Measurements from ENCODE around the gene HOOK2.
"Not testable (repeated sequence)": the region's sequence is repeated elsewhere in the genome, so short reads cannot be mapped to it uniquely, and the experiment has no call there.

Gene HOOK2

DNA sequence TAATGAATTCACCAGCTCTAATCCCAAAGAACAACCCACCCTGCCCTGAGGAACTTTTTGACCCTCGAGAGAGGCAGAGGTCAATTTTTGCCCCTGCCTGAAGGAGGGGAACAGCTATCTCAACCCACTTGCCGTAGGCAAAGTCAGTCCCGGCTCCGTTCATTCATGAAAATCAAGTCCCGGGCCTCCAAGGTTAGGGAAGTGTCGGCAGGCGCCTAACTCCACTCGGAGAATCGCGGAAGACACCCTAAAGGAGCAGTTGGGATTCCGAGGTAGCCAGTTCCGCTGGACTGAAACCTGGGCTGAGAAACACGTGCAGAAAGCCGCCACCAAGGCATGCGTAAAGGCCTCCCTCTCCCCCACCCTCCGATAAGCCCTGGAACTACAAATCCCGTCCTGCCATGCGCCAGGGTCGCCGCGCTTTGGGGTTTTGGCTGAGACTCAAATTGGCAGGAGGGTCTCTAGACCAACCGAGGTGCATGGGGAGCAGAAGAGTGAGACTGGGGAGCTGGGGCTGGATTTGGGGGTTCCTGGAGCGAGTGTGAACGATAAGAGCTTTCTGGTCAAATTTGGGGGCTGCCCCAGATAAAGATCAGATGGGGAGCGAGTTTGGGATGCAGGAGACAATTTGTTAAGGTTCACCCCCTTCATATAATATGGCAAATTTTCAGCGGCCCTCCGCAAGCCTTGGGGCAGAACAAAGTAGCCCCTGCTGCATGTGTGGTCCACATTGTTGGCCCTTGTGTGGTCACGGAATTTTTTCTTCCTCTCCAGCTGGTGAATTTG is 51.5 kb downstream of the HOOK2 start, which contains the start of gene TNPO2:
Gene TNPO2, minus strand, starts transcription at position 292 of the 786 bp plus-strand sequence. CDS start 2,955 bp downstream, outside the sequence.
- peak within 1 kb of the TSS; percentile 99 for H3K27ac ChIP-seq
- H3K4me1 ChIP-seq: peaks cover 26% of the 10 kb centered on the region

GRCh38 chr19:12723381-12723640 is 52.0 kb downstream of the HOOK2 start:
- Histone ChIP-seq H3K4me3 (peak overlapping the region; percentile 82), H3K9ac (peak overlapping the region; percentile 98), H3K27me3 (no peaks in the 10 kb centered on the region), H3K4me1 (peaks cover 30% of the 10 kb centered on the region), H3K9me3 (no peaks in the 10 kb centered on the region), H3K4me2 (peak overlapping the region; percentile 94), H3K36me3 (peaks cover 39% of the 10 kb centered on the region), H3K27ac (peak overlapping the region; percentile 99), H4K20me1 (peaks cover 36% of the 10 kb centered on the region)
- no peak for TF ChIP-seq Cebpa-rat (IDR thresholded peaks at IDR 0.05)

More for the DNA sequence above, 51.5 kb downstream of the HOOK2 start, which contains the start of gene TNPO2:
- Histone ChIP-seq H3K27me3 (no peaks in the 10 kb centered on the region), H4K20me1 (peaks cover 34% of the 10 kb centered on the region), H3K9ac (peak within 1 kb of the TSS; percentile 98), H3K36me3 (peaks cover 39% of the 10 kb centered on the region), H3K9me3 (no peaks in the 10 kb centered on the region), H3K4me2 (peak within 1 kb of the TSS; percentile 94), H3K4me3 (peak within 1 kb of the TSS; percentile 82)
- no peak for TF ChIP-seq Cebpa-rat (IDR thresholded peaks at IDR 0.05)

- peak overlapping the region; percentile 98 for H3K9ac ChIP-seq
Observed at GRCh38 chr19:12722566-12723380, 52.6 kb downstream of the HOOK2 start.

GRCh38 chr19:12721656-12722565 is 53.4 kb downstream of the HOOK2 start:
- H3K4me2 ChIP-seq: peak overlapping the region; percentile 88
- peaks cover 42% of the 10 kb centered on the region for H3K4me1 ChIP-seq
- TF ChIP-seq Cebpa-rat (IDR thresholded peaks at IDR 0.05): no peak
- H3K27ac ChIP-seq: peak overlapping the region; percentile 99
- no peaks in the 10 kb centered on the region for H3K9me3 ChIP-seq
- H3K36me3 ChIP-seq: peaks cover 39% of the 10 kb centered on the region
- H4K20me1 ChIP-seq: peaks cover 50% of the 10 kb centered on the region
- H3K27me3 ChIP-seq: no peaks in the 10 kb centered on the region
- peak overlapping the region; percentile 82 for H3K4me3 ChIP-seq
- peak overlapping the region; percentile 98 for H3K9ac ChIP-seq

More at GRCh38 chr19:12722566-12723380, 52.6 kb downstream of the HOOK2 start:
- Histone ChIP-seq H3K27me3 (no peaks in the 10 kb centered on the region), H3K4me1 (peaks cover 36% of the 10 kb centered on the region), H3K9me3 (no peaks in the 10 kb centered on the region), H3K27ac (peak overlapping the region; percentile 99), H3K4me2 (peak overlapping the region; percentile 94), H3K36me3 (peaks cover 39% of the 10 kb centered on the region), H3K4me3 (peak overlapping the region; percentile 82), H4K20me1 (peaks cover 41% of the 10 kb centered on the region)
- TF ChIP-seq Cebpa-rat (IDR thresholded peaks at IDR 0.05): peak; percentile 9; the same call in 1 of the 2 replicates

GRCh38 chr19:12720851-12721655 is 54.3 kb downstream of the HOOK2 start:
- peak overlapping the region; percentile 99 for H3K27ac ChIP-seq
- peak overlapping the region; percentile 98 for H3K9ac ChIP-seq
- peak overlapping the region; percentile 82 for H3K4me3 ChIP-seq
- H3K4me1 ChIP-seq: peaks cover 42% of the 10 kb centered on the region
- no peaks in the 10 kb centered on the region for H3K27me3 ChIP-seq
- peaks cover 58% of the 10 kb centered on the region for H4K20me1 ChIP-seq
- H3K36me3 ChIP-seq: peaks cover 43% of the 10 kb centered on the region
- peak overlapping the region; percentile 88 for H3K4me2 ChIP-seq
- TF ChIP-seq Cebpa-rat (IDR thresholded peaks at IDR 0.05): no peak
- H3K9me3 ChIP-seq: no peaks in the 10 kb centered on the region

- Histone ChIP-seq H4K20me1 (peaks cover 66% of the 10 kb centered on the region), H3K9ac (peak overlapping the region; percentile 98), H3K27me3 (no peaks in the 10 kb centered on the region), H3K36me3 (peaks cover 51% of the 10 kb centered on the region), H3K4me2 (peak overlapping the region; percentile 88), H3K9me3 (no peaks in the 10 kb centered on the region), H3K4me3 (peak overlapping the region; percentile 82), H3K4me1 (peaks cover 42% of the 10 kb centered on the region), H3K27ac (peak overlapping the region; percentile 99)
- no peak for TF ChIP-seq Cebpa-rat (IDR thresholded peaks at IDR 0.05)
Observed at GRCh38 chr19:12720296-12720695, 55.1 kb downstream of the HOOK2 start.

GRCh38 chr19:12715929-12716328 is 59.4 kb downstream of the HOOK2 start:
- no peak overlapping the region for H3K4me3 ChIP-seq

GRCh38 chr19:12715102-12715501 is 60.2 kb downstream of the HOOK2 start:
- no peaks in the 10 kb centered on the region for H3K27me3 ChIP-seq
- H3K4me2 ChIP-seq: no peak overlapping the region
- peaks cover 29% of the 10 kb centered on the region for H3K4me1 ChIP-seq
- H4K20me1 ChIP-seq: peaks cover 96% of the 10 kb centered on the region
- no peak overlapping the region for H3K27ac ChIP-seq
- H3K9me3 ChIP-seq: no peaks in the 10 kb centered on the region
- peaks cover 96% of the 10 kb centered on the region for H3K36me3 ChIP-seq
- TF ChIP-seq Cebpa-rat (IDR thresholded peaks at IDR 0.05): no peak
- H3K9ac ChIP-seq: no peak overlapping the region
- H3K4me3 ChIP-seq: no peak overlapping the region

More at GRCh38 chr19:12715929-12716328, 59.4 kb downstream of the HOOK2 start:
- no peak for TF ChIP-seq Cebpa-rat (IDR thresholded peaks at IDR 0.05)
- Histone ChIP-seq H3K4me2 (no peak overlapping the region), H4K20me1 (peaks cover 96% of the 10 kb centered on the region), H3K9ac (no peak overlapping the region), H3K4me1 (peaks cover 35% of the 10 kb centered on the region), H3K36me3 (peaks cover 91% of the 10 kb centered on the region), H3K27me3 (no peaks in the 10 kb centered on the region), H3K9me3 (no peaks in the 10 kb centered on the region), H3K27ac (no peak overlapping the region)

DNA sequence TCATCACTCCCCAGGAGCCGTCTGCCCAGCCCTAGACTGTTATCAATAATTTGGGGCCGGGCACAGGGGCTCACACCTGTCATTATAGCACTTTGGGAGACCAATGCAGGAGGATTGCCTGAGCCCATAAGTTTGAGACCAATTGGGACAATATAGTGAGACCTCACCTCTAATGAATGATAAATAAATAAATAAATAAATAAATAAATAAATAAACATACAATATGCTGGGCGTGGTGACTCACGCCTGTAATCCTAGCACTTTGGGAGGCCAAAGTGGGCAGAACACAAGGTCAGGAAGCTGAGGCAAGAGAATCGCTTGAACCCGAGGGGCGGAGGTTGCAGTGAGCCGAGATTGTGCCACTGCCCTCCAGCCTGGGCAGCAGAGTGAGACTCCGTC is 62.0 kb downstream of the HOOK2 start:
- H3K9me3 ChIP-seq, H3K27me3 ChIP-seq, H3K27ac ChIP-seq, H3K4me3 ChIP-seq, H3K4me2 ChIP-seq, H3K9ac ChIP-seq: not testable (repeated sequence)
- peaks cover 97% of the 10 kb centered on the region for H3K36me3 ChIP-seq
- peaks cover 83% of the 10 kb centered on the region for H4K20me1 ChIP-seq
- peaks cover 11% of the 10 kb centered on the region; the same call in 1 of the 2 replicates for H3K4me1 ChIP-seq

Data from BLaER1 (cell line).